HS-27A (cell line): Measurements from ENCODE around the gene PSMG3.
A peak's percentile ranks its signal among the peaks of the same experiment; 100 is the strongest.
"Not testable (repeated sequence)": the region's sequence is repeated elsewhere in the genome, so short reads cannot be mapped to it uniquely, and the experiment has no call there.

ENCODE experiments used
- DNase-seq: peaks from one replicate; pipeline ENCODE4 v3.0.0-alpha.2; 2012; ENCODE audit warnings: low read depth, missing footprints

The PSMG3 gene

DNA sequence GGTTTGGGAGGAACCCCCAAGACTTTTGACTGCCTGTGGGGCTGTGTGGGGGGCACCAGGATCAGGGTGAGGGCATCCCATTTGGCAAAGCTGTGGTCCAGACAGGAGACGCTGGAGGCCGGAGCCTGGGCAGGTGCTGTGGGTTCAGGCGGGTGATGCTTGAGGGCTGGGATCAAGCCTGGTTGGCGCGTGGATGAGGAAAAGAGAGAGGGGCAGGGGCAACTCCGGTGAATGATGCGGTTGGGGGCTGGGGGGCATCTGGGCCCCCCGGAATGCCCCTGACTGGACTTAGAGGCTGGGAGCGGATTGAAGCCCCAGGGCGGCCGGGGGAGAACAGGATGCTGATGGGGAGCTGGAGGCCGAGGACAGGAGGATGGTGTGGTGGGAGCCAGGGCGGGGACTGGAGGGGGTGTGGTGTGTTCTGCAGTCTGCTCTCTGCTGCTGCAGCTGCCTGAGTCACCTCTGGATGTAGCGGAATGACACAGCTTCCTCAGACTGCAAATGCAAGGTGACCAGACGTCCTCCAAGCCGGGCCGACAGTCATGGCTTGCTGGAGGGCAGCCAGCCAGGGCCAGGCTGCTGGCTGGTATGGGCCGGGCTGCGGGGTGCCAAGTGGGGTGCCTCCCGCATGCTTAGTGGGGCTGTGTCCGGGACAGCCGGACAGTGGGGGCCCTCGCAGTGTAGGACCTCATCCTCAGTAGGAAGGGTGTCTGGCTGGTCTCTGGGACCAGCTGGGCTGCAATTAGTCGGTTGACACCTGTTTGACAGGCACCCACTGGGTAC, 36.1 kb downstream of the PSMG3 start:
- peak; percentile 75 for DNase-seq

DNA sequence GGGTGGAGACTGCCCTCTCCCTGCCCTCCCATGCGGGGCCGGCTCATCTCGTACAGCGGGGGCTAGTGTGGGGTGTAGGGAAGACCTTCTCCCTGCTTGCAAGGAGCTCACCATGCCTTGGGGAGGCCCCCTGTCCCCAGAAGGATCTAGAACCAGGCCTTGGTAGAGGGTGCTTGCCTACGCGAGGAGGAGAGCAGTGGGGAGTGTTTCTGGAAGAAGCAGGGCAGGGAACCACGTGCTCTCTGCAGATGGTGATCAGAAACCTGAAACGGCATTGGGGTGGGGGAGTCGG, 36.6 kb downstream of the PSMG3 start:
- no peak for DNase-seq

DNA sequence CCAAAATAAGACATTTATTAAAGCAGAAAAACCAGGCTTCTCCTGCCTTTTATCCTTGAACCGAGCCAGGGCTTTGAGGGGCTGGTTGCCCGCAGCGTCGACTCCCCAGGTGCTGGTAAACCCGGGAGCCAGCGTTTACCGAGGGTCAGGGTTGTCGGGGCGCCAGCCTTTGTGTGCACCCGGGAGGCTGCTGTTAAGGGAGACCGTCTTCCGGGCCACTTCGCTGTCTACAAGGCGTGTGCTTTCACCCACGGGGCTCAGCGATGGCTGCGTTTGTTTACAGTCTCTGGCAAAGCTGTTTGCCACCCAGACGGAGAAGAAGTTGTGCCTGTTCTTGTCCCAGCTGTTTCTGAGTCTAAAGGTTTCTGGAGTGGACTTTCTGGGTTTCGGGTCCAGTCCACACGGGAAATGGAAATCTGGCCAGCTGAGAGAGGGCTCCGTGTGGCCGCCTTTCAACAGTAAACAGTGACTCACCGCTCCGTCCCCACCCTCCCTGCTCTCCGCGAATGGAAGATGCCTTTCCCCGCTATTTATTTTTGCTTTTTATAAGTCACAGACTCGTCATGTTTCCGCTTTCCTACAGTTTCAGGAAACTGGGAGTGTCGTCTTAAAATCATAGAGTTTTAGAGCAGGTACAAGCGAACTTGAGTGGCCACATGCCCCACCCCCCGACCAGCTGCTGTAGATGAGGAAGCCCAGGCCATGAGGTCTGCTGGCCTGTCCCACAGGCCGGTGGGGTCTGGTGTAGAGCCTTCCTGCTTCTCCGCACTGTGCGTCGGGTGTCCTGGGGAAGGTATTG, 37.2 kb downstream of the PSMG3 start:
- peak; percentile 84 for DNase-seq

DNA sequence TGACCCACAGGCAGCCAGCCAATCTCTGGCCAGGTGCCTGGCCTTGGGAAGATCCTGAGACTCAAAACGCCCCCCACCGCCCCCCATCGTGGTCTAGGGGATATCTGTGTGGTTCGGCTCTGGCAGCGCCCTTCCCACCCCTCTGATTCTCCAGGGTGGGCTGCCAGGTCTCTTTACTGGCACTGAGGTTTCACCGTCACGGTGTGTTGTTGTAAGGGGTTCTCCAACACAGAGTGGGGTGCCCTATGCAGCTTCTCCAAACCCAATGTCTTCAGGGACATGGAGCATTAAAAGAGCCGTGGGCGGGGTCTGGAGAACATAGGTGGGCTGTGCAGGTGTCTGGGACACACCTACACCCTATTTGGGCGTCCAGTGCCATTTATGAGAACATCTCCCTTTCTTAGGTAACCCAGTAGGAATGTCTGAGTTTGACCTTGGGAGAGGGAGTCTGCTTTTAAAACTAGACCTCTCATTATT, 37.8 kb downstream of the PSMG3 start:
- no peak for DNase-seq

DNA sequence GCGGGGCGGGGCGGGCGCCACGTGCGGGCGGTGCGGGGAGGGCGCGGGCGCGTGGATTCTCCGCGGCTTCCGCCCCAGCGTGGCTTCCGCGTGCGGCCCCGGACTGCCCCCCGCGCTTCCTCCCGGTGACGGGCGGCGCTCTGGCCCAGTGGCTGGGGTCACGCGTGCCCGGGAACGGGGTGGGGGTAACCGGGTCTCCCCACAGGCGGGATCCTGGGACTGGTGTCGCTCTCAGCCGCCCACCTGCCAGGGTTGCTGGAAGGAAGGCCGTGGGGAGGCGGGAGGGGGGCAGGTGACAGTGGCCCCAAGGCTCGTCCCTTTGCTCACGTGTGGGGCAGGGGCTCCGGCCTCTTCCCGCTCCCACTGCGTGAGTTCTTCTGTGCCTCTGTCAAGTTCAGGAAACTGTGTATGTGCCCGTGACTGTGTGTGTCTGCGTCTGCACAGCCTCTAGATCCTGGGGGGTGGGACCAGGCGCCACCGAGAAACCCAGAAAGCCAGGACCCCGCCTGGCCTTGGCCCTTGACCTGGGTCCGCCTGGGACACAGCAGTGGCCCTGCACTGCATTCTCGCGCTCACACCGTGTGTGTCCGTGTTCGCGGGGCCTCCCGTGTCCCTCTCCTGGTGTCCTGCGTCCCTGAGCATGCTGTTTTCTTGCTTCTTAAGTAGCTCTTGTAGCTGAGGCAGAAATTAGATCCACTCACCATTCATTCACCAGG, 38.4 kb downstream of the PSMG3 start:
- DNase-seq, result no peak

DNA sequence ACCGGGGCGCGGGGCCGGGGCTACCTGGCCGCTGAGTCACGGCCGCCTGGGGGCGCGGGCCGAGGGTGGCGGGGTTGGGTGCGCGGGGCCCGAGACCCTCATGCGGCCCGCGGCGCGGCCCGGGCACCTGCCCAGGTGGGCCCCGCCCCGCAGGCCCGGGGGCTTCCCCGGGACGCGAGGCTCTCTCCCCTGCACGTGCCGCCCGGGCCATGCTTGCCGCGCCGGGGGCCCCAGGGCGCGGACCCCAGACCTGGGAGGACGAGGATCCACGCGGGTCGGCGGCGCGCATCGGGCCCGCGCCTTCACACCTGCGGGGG, 38.9 kb downstream of the PSMG3 start:
- no peak for DNase-seq

DNA sequence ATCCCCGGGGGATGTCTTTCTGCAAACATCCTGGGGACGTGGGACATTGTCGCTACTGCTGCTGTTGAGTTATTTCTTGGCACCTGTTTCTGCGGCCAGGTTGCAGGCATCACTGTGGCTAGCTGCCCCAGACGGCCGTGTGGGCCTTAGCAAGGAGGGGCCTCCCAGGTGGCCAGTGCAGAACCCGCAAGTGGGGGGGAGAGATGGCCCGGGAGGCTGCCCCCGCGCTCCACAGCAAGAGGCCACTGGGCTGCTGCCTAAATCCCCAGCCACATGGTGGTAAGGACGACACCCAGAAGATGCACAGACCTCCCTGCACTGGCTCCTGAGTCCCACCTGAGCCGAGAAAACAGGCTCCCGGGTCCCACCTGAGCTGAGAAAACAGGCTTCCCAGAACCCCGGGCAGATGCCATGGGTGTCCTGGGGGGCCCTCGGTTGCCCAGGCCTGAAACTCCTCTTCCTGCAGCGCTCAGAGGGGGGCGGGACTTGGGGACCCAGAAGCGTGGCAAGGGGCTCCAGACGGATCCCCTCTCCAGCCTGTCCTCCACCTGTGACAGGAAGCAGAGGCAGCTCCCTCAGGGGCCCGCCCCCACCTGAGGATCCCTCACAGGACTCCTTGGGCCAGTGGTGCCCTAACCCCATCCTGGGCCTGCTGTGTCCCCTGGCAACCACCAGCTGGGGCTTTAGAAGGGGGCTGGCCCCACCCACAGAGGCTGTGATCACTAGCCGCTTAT, 40.3 kb downstream of the PSMG3 start:
- no peak for DNase-seq

DNA sequence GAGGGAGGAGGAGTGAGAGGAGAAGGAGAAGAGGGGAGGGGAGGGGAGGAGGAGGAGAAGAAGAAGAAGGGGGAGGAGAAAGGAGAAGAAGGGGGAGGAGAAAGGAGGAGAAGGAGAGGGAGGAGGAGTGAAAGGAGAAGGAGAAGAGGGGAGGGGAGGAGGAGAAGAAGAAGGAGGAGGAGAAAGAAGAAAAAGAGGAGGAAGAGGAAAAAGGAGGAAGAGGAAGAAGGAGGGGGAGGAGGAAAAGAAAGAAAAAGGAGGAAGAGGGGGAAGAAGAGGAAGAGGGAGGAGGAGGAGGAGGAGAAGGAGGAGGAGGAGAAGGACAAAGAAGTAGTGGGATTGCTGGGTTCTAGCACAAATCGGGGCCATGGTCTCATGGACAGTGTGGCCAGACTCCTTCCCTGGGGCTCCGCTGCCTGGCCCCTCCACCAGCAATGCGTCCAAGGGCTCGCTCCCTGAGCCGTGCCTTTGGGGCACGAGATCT, 43.5 kb downstream of the PSMG3 start:
- no peak for DNase-seq

DNA sequence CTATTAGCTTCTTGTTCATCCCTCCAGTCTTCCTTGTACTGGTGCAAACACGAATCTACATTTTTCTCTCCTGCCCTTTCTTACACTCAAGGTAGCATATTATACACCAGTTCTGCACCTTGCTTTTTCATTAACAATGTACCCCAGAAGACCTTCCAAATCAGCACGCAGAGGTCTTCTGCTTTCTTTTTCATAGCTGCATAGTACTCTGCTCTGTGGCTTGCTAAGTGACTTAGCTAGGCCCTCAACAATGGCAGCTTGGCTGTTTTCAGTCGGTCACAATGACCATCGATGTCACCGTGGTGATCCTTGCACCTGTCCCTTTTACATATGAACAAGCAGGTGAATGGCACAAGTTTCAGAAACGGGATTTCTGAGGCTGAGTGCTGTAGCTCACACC, 44.4 kb downstream of the PSMG3 start:
- DNase-seq, result no peak

DNA sequence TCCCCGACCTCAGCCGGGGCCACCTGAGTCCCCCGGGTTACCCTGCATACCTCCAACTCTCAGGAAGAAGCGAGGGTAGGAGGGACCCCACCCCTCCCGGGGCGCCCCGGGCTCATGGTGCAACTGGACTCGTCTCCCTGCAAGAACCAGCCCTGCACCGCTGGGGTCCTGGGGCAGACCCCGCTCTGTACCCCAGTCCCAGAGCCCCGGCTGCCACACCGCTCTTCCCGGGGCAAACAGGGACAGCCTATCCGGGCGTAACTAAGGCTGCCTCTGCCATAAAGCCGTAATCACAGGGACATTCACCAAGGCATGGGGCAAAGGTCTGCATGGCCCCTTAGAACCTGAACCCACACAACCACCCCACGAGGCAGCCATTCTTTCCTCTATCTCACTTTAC, 46.0 kb downstream of the PSMG3 start:
- DNase-seq, result no peak

DNA sequence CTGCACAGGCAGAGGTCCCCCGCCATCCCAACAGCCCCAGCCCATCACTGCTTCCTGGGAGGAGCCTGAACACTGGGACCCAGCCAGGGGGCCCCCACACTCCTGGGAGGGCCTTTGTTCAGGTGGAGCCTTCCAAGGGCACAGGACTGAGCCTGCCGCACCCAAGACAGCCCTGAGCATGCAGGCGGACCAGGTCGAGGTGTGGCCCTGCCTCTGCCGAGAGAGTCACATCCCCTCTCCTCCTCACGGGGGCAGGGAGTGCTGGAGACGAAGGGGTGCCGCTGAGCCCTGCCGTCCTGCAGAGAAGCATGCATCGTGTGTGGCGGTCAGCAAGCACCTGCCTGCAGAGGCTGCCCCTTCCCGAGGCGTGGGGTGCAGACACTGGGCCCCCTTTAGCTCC, 46.6 kb downstream of the PSMG3 start:
- no peak for DNase-seq

DNA sequence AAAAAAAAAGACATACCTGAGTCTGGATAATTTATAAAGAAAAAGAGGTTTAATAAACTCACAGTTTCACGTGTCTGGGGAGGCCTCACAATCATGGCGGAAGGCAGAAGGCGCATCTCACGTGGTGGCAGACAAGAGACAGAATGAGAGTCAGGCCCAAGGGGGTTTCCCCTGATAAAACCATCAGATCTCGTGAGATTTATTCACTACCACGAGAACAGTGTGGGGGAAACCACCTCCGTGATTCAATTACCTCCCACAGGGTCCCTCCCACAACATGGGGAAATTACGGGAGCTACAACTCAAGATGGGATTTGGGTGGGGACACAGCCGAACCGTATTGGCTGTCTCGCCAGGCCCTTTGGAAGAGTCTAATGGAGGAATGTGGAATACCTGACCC, 48.4 kb downstream of the PSMG3 start:
- DNase-seq, result no peak

DNA sequence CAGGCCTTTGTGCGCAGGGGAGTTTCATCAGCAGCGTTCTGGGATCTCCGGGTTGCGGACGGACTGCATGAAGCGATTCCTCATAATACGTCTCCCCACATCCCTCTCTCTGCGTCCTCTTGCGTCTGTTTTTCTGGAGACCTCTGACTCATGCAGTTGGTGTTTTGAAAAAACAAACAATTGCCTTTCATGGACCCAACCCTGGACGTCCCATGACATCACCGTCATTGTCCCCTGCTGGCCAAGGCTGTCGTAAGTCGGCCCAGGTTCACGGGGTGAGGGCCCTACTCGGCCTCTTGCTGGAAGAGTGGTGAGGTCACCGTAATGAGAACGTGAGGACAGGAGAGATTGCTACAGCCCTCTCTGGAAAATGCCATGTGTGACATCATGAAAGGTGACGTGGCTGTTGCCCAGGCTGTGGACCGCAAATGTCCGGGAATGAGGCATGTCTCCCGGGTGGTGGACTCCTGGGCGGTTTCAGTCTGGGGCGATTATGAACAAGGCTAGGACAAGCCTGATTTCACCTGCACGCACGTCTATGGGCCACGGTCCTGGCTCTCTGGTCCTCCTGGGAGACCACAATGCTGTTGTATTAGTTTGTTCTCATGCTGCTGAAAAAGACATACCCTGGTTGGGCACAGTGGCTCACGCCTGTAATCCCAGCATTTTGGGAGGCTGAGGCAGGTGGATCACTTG, 49.1 kb downstream of the PSMG3 start:
- no peak for DNase-seq

DNA sequence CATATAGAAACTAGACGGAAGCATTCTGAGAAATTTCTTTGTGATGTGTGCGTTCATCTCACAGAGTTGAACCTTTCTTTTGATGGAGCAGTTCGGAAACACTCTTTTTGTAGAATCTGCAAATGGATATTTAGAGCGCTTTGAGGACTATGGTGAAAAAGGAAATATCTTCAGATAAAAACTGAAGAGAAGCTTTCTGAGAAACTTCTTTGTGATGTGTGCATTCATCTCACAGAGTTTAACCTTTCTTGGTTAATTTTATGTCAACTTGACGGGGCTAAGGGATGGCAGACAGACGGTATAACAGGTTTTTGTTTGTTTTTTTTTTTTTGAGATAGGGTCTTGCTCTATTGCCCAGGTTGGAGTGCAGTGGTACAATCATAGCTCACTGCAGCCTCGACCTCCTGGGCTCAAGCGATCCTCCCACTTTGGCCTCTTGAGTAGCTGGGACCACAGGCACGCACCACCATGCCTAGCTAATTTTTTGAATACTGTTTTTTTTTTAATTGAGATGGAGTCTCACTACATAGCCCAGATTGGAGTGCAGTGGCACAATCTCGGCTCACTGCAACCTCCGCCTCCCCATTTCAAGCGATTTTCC, 50.4 kb downstream of the PSMG3 start:
- DNase-seq, result not testable (repeated sequence)
